ENCODE measurements around the gene TRMU.

The TRMU gene

GRCh38 chr22:46335201-46336118 is at the start of gene TRMU:
TRMU (plus strand) TSS chr22:46335714; CDS start chr22:46335765, 51 bp downstream.
- peak; percentile 85 for DNase-seq

DNA sequence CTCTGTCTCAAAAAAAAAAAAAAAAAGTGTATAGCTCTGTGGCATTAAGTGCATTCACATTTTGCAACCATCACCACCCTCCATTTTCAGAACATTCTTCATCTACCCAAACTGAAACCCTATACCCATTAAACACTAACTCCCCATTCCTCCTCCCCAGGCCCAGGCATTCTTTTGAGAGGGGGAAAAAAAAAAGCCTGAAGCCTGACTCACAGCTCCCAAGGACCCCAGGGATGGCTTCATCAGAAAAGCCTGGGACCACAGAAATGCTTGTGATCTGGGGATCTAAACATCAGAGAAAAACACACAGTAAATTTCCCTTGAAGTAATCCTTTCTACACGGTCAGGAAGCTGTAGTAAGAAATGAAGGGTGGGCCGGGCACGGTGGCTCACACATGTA is 49.5 kb upstream of the TRMU start:
- no peak for DNase-seq

- no peak for DNase-seq
Measured at GRCh38 chr22:46286941-46287872, 48.3 kb upstream of the TRMU start.

GRCh38 chr22:46287873-46288751 is 47.4 kb upstream of the TRMU start:
- DNase-seq = peak; percentile 42

DNA sequence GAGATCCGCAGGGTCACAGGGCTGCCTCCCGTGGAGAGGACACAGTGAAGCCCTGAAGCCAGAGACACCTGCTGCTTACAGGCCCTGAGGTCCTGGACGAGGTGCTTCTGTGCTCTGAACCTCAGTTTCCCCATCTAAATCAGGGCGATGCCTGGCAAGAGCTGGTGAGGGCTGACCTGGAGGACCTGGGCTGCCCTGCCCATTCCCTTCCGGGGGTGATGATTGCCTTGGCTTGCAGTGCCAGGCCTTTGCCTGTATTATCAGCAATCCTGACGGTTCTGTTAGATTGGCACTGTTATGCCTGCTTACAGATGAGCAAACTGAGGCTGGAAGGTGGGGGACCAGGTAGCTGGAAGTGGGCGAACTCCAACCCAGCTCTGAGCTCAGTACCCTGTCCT is 46.7 kb upstream of the TRMU start:
- no peak for DNase-seq

DNA sequence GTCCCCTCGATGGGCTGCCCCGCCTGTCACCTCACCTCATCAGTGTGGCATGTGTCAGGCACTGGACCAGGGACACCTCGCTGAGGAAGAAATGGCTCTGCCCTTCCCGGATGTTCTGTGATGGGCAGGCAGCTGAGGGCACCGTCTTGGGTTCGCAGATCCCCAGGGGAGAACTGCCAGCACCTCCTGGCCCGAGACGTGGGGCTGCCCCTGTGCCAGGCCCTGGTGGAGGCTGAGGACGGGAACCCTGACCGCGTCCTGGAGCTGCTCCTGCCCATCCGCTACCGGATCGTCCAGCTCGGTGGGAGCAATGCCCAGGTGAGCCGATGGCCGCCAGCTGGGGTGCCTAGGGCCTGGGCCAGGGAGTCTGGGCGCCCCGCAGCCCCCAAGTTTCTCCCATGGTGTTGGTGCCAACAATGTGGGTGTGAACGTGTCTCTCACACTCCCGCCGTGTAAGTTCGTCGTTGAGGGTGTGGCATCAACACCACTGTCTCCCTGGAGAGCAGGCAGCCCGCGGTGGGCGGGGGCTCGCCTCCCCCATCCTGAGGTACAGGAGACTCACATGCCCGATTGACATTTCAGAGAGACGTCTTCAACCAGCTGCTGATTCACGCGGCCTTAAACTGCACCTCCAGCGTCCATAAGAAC is 46.1 kb upstream of the TRMU start:
- no peak for DNase-seq

DNA sequence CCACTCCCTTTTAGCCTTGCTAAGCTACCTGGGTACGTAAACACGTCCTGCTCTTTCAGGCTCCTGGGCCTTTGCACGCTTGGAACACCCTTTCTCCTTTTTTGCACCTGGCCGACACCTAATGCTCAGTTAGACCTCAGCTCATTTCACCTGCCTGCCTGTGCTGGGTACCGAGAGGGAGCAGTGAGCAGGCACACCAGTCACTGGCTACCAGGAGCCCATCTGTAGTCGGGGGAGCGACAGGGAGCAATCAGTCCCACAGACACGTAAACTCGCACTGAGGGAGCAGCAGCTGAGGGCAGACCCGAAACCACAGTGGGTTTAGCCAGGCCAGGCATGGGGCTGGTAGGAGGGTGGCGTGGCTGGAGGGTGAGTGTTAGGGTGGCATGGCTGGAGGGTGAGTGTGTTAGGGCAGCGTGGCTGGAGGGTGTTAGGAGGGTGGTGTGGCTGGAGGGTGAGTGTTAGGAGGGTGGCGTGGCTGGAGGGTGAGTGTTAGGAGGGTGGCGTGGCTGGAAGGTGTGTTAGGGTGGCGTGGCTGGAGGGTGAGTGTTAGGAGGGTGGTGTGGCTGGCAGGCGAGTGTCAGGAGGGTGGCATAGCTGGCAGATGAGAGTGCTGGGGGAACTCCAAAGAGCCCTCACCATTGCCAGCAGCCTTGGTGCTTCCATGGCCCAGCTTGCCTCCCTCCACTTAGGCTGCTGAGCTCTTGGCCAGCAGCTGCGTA is 45.2 kb upstream of the TRMU start:
- no peak for DNase-seq

DNA sequence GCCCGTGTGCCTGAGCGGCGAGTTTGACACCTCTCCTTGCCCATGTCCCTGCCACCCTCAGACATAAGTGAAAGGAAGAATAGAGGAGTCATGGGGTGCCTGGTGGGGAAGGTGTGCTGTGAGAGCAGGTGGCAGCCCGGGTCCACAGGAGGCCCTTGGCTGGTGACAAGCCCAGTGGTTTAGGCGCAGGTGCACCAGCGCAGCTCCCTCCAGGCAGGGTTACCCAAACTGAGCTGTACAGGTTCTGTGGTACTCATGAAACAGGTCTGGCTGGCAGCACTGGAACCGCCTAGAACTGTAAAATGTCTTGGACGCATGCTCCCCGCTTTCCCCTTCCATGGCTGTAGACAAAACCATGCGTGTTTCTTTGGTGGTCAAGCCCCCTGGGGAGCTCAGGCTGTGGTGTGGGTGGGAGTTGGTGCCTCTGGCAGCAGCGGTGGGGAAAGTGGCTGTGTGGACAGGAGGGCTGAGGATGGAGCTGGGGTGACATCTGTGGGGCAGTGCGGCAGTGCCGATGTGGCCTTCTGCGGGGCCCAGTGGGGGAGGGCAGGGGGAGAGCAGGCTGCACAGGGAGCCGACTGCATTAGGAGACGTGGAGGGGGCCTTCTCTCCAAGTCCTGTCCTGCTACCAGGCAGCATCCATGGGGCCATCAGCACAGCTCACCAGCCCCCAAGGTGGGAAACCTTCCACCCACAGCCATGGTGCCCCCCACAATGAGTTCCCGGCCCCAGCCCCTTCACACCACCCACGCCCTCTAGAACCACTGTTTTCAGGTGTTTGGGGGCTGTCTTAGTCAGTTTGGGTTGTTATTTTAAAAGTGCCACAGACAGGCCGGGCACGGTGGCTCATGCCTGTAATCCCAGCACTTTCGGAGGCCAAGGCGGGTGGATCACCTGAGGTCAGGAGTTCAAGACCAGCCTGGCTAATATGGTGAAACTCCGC is 44.4 kb upstream of the TRMU start:
- no peak for DNase-seq

DNA sequence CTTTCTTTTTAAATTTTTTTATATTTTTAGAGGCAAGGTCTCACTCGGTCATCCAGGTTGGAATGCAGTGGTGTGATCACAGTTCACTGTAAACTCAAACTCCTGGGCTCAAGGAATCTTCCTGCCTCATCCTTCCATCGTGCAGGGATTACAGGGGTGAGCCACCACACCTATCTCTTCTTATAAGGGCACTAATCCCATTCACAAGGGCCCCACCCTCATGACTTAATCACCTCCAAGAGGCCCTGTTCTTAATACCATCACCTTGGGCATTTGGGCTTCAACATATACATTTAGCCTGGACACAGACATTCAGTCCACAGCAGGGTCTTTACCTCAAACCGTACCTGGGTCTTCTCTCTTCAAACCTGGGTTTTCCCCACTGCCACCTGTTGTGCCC is 43.3 kb upstream of the TRMU start:
- DNase-seq = no peak

DNA sequence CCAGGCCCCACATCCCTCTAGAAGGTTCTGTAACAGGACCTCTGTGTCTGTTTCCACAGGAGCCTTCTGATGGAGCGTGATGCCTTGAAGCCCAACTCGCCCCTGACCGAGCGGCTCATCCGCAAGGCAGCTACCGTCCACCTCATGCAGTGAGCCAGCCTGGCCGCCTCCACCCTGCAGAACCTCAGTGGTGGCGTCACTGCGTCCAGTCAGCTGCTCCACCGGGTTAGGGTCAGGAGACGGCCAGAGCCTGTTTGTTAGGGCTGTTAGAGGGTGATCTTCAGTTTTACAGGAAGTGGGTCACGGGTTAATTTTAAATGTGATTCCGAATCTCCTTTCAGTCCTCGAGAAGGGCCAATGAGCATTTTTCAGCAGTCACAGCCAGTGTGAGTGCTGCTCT is 42.8 kb upstream of the TRMU start:
- no peak for DNase-seq

DNA sequence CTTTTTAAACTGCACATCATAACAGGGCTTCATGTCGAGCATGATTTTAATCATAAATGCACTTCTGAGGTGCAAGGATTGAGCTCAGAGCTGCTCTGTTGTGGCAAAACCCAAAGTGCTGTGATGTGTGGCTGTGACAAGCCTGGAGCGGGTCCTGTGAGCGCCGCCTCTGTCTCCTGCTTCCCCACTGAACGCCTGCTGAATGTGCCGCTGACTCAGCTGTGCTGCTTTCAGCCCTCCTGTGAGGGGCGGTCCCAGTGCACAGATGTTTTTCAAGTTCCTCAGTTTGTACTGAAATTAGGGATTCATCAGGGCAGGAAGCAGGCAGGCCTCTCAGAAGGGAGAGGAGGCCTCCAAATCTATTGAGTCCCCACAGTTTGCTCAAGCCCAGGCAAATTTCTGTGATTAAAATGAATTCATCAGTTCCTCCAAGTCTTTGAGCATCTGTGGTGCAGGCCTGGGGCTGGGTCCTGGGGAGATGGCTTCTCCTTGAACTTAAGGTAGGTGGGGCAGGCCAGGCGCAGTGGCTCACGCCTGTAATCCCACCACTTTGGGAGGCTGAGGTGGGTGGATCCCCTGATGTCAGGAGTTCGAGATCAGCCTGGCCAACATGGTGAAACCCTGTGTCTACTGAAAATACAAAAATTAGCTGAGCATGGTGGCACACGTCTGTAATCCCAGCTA is 41.8 kb upstream of the TRMU start:
- no peak for DNase-seq

DNA sequence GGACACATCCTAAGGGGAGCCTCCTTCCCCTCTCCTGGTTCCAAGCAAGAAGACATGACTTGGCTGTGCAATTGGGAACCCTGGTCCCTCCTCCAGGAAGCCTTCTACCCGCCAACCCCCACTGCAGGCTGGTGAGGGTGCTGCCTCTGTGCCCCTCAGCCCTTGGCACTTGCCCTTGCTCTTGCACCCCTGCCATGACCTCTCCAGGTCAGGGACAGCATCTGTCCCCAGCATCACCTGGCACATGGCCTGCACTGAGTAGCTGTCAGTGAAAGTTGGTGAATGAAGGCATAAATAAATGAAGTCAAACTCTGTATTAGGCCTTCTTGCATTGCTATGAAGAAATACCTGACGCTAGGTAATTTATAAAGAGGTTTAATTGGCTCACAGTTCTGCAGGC is 40.7 kb upstream of the TRMU start:
- DNase-seq = no peak

- no peak for DNase-seq
Measured at GRCh38 chr22:46295277-46295971, 40.1 kb upstream of the TRMU start.

- DNase-seq = peak; percentile 95
Measured at GRCh38 chr22:46296257-46297150, 39.0 kb upstream of the TRMU start, which contains the start of gene GTSE1. GTSE1 (plus strand) TSS chr22:46296870; CDS start chr22:46297401, 531 bp downstream.

- peak; percentile 43 for DNase-seq
Measured at GRCh38 chr22:46297151-46297812, 38.2 kb upstream of the TRMU start.

DNA sequence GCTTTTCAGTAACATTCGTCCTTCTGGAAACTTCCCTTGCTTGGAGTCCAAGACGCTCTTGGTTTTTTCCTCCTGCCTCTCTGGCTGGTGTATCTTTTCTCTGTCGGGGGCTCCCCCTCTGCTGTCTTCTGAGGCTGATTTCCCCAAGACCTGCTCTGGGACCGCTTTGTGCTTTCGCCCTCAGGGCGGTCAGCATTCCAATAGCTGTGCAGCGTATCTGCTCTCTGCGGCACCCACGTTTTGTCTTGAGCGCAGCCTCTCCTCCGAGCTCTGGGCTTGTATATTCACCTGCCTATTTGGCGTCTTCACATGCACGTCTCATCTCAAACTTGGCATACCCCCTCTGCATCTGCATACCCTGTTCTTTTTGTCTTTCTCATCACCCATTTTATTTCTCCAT is 36.4 kb upstream of the TRMU start:
- no peak for DNase-seq

- no peak for DNase-seq
Measured at GRCh38 chr22:46300491-46300890, 35.0 kb upstream of the TRMU start.
